H7 (cell line): ENCODE measurements around the gene PCDHA1. TPM values are rescaled to one million over a fixed set of nuclear protein-coding genes. Genes with fewer than 3 reads are reported as not detected.

Source experiments
- DNase-seq: peaks from one replicate; pipeline ENCODE4 v3.0.0; 2012
- H3K27me3 ChIP-seq: 2 replicates; pipeline ENCODE4 v1.6.0; 2011; ENCODE audit warnings: mild to moderate bottlenecking, low read length; ENCODE audit not compliant: control insufficient read depth, insufficient read depth
- H3K36me3 ChIP-seq: replicated peaks from 2 replicates; pipeline ENCODE4 v1.5.1; 2011; ENCODE audit warnings: low read length; ENCODE audit not compliant: control insufficient read depth, insufficient read depth
- H3K4me3 ChIP-seq: 2 replicates; pipeline ENCODE4 v1.5.1; 2011; ENCODE audit warnings: low read depth, mild to moderate bottlenecking, control low read depth, low read length, moderate library complexity; ENCODE audit not compliant: insufficient read depth
- total RNA-seq: library from RNA; depleted of rRNA; stranded (reverse); fragments of >200 nt; shearing (Covaris generic); gene quantifications from 2 replicates; pipeline ENCODE4 v1.2.3, GENCODE V29; 2014

PCDHA1 gene
- total RNA-seq, 1 experiment from 2014 or later, result not detected

DNA sequence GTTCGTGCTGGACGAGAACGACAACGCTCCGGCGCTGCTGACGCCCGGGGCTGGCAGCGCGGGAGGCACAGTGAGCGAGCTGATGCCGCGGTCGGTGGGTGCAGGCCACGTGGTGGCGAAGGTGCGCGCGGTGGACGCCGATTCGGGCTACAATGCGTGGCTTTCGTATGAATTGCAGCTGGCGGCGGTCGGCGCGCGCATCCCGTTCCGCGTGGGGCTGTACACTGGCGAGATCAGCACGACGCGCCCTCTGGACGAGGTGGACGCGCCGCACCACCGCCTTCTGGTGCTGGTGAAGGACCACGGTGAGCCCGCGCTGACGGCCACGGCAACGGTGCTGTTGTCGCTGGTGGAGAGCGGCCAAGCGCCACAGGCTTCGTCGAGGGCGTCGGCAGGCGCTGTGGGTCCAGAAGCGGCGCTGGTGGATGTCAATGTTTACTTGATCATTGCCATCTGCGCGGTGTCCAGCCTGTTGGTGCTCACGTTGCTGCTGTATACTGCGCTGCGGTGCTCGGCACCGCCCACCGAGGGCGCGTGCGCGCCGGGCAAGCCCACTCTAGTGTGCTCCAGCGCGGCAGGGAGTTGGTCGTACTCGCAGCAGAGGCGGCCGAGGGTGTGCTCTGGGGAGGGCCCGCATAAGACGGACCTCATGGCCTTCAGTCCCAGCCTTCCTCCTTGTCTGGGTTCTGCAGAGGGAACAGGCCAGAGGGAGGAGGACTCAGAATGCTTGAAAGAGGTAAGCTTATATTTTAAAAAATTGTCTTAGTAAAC lies 98.2 kb downstream of the PCDHA1 start:
- no peaks in the 10 kb centered on the region for H3K36me3 ChIP-seq
- no peak overlapping the region for H3K4me3 ChIP-seq
- peak; percentile 28 for DNase-seq
- H3K27me3 ChIP-seq, result no peaks in the 10 kb centered on the region

DNA sequence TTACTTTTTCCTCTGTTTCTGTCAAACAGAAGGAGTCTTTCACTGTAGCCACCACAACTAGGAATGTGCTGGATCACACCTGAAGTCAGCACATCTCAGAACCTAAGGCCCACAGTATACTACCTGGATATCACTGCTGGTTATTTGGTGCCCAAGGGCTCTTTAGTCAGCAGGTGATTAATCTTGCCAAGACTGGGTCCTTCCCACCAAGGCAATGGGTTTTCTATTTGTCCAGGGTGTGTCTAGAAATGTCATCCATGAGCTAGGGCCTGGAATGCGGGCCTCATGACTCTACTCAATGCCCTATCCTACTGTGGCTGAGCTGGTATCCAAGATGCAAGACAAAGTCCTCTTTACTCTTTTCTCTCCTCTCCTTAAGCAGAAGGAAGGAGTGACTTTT lies 130.4 kb downstream of the PCDHA1 start:
- no peaks in the 10 kb centered on the region for H3K36me3 ChIP-seq
- no peaks in the 10 kb centered on the region for H3K27me3 ChIP-seq
- no peak overlapping the region for H3K4me3 ChIP-seq
- no peak for DNase-seq

DNA sequence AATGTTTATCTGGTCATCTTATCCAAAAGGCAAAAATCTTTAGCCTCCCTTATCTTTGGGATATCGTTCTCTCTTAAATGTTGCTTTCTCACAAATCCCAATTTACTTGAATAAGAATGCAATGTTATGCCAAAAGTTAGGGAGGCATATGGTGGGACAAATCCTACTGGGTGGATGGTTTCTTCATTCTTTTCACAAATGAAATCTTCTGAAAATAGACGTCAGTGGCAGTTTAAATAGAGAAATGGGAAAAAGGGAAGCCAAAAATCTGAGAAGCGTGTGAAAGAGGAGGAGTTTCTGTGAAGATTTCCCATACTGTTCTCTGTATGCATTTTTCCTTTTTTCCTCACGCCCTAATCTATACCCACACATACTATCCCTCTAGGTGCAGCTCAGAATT lies 137.7 kb downstream of the PCDHA1 start:
- Histone ChIP-seq H3K4me3 (no peak overlapping the region), H3K36me3 (no peaks in the 10 kb centered on the region), H3K27me3 (peaks cover 20% of the 10 kb centered on the region)
- no peak for DNase-seq

DNA sequence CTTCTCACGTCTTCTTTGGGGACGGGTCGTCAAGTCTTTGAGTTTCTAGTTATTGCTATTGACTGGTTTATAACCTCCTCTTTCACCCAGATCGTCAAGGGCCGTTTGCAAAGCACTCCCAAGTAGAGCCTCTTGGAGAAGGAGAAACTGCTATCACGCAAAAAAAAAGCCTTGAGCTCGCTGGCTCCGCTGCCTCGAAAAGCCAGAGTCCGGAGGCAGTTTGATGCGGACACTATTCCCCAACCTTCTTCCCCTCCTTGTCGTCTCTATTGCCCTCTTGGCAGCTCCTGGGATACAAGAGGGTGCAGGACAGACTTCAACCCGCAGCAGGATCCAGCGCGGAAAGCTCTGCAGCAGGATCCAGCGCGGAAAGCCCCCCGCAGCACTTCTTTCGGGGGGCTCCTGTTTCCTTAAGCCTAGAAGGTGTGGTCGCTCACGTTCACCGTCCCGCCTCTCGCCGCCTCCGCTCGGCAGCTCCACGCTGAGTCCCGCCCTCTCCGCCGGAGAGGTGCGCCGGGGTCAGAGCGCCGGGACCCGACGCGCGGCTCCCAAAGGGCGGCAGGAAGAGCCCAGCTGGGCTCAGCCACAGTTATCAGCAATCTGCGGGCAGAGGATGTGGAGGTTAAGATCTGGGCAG lies 140.0 kb downstream of the PCDHA1 start, which contains the start of gene PCDHAC1:
Gene PCDHAC1 (plus strand): TSS at position 494 of the 637 bp plus-strand sequence. CDS start 594 bp downstream, outside the sequence.
- H3K27me3 ChIP-seq, result peaks cover 20% of the 10 kb centered on the region
- DNase-seq, result peak; percentile 79
- H3K36me3 ChIP-seq, result no peaks in the 10 kb centered on the region
- peak within 1 kb of the TSS; percentile 54 for H3K4me3 ChIP-seq

DNA sequence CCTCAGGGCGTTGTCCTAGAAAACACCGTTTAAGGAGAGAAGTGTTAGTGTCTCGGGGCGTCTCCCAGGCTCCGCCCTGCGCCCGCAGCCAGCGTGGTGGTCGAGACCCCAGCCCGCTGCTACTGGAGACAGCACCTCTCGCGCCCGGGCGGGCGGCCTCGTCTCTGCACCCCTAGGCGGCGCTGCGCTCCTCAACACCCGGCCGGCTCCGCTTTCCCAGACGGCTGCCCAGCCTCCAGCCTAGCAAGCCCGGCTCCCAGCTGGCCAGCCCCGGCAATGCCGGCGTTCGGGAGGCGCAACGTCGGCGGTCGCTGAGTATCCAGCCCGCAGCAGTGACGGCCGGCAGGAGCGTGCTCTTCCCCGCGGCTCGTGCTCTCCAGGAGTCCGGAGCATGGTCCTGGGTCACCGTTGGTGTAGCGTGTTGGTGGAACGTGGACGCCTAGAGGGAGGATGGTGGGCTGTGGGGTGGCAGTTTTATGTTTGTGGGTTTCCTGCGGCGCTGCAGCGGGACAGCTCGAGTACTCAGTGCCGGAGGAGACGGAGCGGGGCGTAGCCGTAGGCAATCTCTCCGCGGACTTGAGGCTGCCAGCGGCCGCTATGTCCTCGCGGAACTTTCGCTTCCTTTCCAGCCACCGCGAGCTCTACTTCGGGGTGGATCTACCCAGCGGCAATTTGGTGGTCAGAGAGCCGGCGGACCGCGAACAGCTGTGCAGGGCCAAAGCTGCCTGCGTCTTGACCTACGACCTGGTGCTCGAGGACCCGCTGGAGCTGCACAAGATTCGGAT lies 140.7 kb downstream of the PCDHA1 start:
- no peaks in the 10 kb centered on the region for H3K36me3 ChIP-seq
- peak overlapping the region; percentile 54 for H3K4me3 ChIP-seq
- peak; percentile 90 for DNase-seq
- H3K27me3 ChIP-seq, result peaks cover 20% of the 10 kb centered on the region

DNA sequence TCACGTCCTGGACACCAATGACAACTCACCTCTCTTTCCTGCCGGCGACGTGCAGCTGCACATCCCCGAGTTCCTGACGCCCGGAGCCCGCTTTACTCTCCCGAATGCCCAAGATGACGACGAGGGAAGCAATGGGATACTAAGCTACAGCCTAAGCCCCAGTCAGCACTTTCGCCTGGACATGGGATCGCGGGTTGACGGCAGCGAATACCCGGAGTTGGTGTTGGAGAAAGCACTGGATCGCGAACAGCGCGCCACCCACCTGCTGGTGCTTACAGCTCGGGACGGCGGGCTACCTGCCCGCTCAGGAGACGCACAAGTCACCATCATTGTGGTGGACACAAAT lies 141.3 kb downstream of the PCDHA1 start:
- no peaks in the 10 kb centered on the region for H3K36me3 ChIP-seq
- peaks cover 20% of the 10 kb centered on the region for H3K27me3 ChIP-seq
- peak overlapping the region; percentile 54 for H3K4me3 ChIP-seq
- peak; percentile 50 for DNase-seq

DNA sequence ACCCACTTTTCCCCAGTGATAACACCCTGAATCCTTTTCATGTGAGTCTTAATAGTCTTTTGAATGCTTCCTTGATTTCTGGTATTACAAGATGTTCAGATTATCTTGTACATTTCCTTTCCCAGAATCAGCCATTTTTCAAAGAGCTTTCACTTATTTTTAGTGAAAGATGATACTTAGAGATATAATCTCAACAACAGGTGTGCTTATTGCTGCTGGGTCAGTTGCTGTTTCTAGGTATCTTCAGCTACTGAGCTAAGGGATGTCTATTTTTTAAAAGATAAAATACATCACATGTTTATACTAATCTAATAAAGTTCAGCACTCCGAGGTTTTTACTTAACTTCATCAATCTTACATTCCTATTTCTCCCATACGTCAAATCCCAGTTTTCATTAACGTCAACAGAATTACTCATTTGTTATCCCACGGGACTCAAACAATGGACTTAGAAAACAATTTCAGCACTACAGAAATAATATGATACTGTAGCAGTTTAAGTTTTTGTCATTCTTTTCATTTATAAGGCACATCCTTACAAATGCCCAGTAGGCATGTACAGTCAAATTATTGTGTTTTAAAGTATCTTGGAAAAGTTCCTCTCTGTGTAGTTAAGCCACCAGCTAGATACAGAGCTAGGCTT lies 149.1 kb downstream of the PCDHA1 start:
- no peak for DNase-seq
- Histone ChIP-seq H3K36me3 (no peaks in the 10 kb centered on the region), H3K27me3 (no peaks in the 10 kb centered on the region), H3K4me3 (no peak overlapping the region)

DNA sequence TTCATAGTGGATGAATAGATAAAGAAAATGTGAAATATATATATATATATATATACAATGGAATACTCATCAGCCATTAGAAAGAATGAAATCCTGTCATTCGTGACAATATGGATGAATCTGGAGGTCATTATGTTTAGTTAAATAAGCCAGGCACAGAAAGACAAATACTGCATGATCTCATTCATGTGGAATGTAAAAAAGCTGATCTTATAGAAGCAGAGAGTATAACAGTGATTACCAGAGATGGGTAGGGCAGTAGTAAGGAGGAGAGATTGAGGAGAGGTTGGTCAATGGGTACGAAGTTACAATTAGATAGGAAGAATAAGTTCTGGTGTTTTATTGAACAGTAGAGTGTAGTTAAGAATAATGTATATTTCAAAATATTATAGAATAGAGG lies 160.6 kb downstream of the PCDHA1 start:
- H3K4me3 ChIP-seq, result no peak overlapping the region
- no peak for DNase-seq
- no peaks in the 10 kb centered on the region for H3K36me3 ChIP-seq
- no peaks in the 10 kb centered on the region for H3K27me3 ChIP-seq

DNA sequence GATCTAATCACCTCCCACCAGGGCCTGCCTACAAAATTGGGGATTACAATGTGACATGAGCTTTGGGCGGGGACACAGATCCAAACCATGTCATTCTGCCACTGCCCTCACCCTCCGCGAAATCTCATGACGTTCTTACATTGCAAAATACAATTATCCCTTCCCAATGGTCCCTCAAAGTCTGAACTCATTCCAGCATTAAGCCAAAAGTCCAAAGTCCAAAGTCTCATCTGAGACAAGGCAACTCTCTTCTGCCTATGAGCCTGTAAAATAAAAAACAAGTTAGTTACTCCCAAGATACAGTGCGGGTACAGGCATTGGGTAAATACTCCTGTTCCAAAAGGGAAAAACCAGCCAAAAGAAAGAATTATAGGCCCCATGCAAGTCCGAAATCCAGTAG lies 165.7 kb downstream of the PCDHA1 start:
- Histone ChIP-seq H3K4me3 (no peak overlapping the region), H3K36me3 (no peaks in the 10 kb centered on the region), H3K27me3 (no peaks in the 10 kb centered on the region)
- no peak for DNase-seq

DNA sequence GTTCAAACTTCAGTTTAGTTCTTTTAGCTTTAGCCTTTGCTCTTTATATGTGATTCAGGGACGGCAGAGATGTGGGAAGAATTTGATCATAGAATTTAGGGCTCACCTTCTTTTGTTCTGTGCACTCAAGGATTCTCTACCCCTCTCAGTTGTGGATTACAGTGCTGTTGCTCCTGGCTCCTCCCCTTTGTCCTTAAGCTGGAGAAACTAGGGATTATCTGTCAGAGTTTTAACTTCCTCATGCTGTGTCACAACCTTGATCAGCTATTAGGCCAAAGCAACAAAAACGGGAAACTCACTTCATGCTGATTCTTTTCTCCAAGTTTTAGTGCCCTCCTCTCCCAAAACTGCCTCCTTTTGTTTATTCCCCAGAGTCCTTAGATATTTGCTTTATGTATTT lies 167.3 kb downstream of the PCDHA1 start:
- no peak for DNase-seq
- no peak overlapping the region for H3K4me3 ChIP-seq
- no peaks in the 10 kb centered on the region for H3K36me3 ChIP-seq
- no peaks in the 10 kb centered on the region for H3K27me3 ChIP-seq

DNA sequence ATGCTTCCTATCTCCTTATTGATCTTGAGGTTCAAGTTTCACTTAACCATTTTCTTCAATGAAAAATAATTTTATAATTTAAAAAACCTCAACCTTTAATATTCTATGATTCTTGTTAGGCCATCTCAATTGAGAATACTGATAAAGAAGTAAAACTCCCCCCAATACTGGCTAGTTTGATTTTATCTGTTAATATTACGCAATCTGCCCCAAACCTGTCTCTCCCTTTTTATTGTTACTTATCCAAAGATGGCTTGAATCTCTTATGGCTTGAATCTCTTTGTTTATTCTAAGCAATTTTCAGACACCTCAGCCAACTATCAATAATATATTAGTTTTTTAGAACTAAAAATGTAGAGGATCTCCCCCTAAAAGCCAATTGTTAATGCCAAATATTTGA lies 176.2 kb downstream of the PCDHA1 start:
- Histone ChIP-seq H3K4me3 (no peak overlapping the region), H3K36me3 (no peaks in the 10 kb centered on the region), H3K27me3 (peaks cover 6% of the 10 kb centered on the region)
- no peak for DNase-seq

DNA sequence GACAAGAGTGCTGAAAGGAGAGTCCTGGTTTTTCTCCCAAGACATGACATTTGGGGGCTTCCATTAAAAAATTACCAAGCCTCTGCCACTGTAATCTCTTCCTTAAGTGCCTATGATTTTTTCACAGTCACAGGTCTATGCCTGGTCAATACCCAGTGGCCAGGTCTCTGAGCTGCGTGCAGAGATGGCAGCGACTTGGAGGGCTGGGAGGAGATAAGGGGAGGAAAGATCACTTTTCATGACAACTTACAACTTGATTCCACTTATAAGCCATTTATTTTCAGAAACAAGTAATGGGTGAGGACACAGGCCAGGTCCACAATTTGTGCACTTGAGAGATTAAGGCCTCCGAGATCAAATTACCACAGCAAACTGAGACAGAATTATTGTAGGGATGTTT lies 178.4 kb downstream of the PCDHA1 start:
- no peak for DNase-seq
- peaks cover 15% of the 10 kb centered on the region for H3K27me3 ChIP-seq
- H3K36me3 ChIP-seq, result no peaks in the 10 kb centered on the region
- H3K4me3 ChIP-seq, result no peak overlapping the region

DNA sequence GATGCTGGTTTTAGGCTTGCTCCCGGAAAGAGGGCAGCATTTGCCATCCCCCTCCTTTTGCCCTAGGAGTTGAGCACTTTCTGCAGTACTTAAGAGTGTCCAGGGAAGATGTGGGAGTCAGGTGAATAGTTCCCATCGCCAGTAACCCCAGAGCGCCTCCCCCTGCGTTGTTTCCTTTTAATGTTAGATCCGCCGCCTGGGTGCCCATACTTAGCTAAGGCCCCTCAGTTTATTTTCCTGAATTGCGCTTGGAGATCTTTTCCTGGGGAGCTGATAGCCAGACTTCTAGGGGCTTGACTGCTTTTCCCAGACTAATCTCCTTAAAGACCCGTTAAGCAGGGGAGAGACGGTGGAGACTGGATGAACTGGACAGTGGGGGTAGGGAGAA lies 180.0 kb downstream of the PCDHA1 start:
- Histone ChIP-seq H3K27me3 (peaks cover 15% of the 10 kb centered on the region), H3K36me3 (no peaks in the 10 kb centered on the region), H3K4me3 (peak overlapping the region; percentile 75)
- DNase-seq, result peak; percentile 38
